Activated CD4-positive, alpha-beta memory T cell treated with anti-CD3 and anti-CD28 coated beads for 36 hours (primary cell): ENCODE results near the gene SAA2. TPM values are rescaled to one million over a fixed set of nuclear protein-coding genes. Genes with fewer than 3 reads are reported as not detected.
"Not testable (repeated sequence)": the region's sequence is repeated elsewhere in the genome, so short reads cannot be mapped to it uniquely, and the experiment has no call there.

Experiments used
- CTCF ChIA-PET: fragments of 350-600 bp; sonication (Branson Sonifier 250); formaldehyde crosslinking; loops from one replicate; lab custom pipeline; 2021; ENCODE audit warnings: antibody characterized with exemption, inconsistent platforms; lab: Charles Lee
- POLR2A ChIA-PET: fragments of 350-600 bp; sonication (Branson Sonifier 250); formaldehyde crosslinking; loops from one replicate; lab custom pipeline; 2021; ENCODE audit warnings: antibody characterized with exemption; lab: Charles Lee
- DNase-seq: peaks from one replicate; pipeline ENCODE4 v3.0.0-alpha.2; 2020
- H3K27ac Mint-ChIP-seq: one replicate; pipeline ENCODE4 v1.8.0; 2021; ENCODE audit warnings: mixed read lengths
- H3K27me3 Mint-ChIP-seq: one replicate; pipeline ENCODE4 v1.8.0; 2021; ENCODE audit warnings: mixed read lengths
- H3K36me3 Mint-ChIP-seq: one replicate; pipeline ENCODE4 v1.8.0; 2021; ENCODE audit warnings: mixed read lengths
- H3K4me1 Mint-ChIP-seq: one replicate; pipeline ENCODE4 v1.8.0; 2021; ENCODE audit warnings: low read depth, mixed read lengths
- H3K4me3 Mint-ChIP-seq: one replicate; pipeline ENCODE4 v1.8.0; 2021; ENCODE audit warnings: mild to moderate bottlenecking, mixed read lengths
- H3K9me3 Mint-ChIP-seq: one replicate; pipeline ENCODE4 v1.8.0; 2021; ENCODE audit warnings: mixed read lengths
- intact Hi-C: fragments of 100-400 bp; cut with micrococcal nuclease; formaldehyde crosslinking; loops from one replicate; pipeline ENCODE4 v1.15.1; 2023
- total RNA-seq, 2 experiments: library from RNA; stranded (reverse); gene quantifications; one replicate each; pipeline ENCODE4 v1.2.3, GENCODE V29; 2021

SAA2 gene
- not detected for total RNA-seq

DNA sequence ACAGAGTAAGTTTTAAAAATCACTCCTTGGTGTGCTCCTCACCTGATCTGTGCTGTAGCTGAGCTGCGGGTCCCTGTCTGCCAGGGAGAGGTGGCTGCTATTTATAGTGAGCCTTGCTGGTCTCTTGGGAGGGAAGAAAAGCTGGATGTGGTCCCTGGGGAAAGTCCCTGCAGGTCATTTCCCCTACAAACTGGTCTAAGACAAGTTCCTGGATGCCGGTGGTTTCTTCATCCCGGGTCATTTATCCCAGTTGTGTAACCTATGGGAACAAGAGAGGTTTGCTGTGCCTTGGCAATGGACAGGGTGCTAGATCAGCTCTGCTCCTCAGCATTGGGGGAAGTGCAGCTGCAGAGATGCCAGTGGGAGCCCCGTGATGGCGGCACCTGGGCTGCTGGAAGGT lies at the start of gene SAA2:
TSS of gene SAA2 (minus strand) at position 108 of the 400 bp plus-strand sequence. CDS start 657 bp downstream, outside the sequence.
- DNase-seq: no peak
- ChIA-PET CTCF (no interaction called here), POLR2A (no interaction called here)
- Mint-ChIP-seq H3K27me3 (no peaks in the 10 kb centered on the region), H3K4me1 (peaks cover 16% of the 10 kb centered on the region), H3K36me3 (no peaks in the 10 kb centered on the region), H3K9me3 (no peaks in the 10 kb centered on the region), H3K4me3 (no peak within 1 kb of the TSS), H3K27ac (no peak within 1 kb of the TSS)
- intact Hi-C loops: no loop called here

DNA sequence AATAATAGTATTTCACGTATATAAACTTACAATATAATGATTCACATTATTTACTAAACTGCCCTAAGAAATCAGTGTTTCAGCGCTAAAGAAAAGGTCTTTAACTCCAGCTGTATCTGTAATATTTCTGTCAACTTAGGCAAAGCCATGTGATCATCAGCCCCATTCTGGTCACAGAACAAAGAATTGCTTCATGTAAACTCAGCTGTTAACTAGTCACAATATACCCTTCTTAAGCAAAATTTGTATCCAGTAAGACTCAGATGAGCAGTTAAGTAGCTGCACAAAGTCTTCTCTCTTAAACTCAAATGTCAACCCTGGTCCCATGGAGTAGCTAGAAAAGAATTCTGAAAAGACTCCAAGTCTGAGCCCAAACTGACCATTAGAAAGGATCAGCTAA lies 46.8 kb upstream of the SAA2 start:
- H3K4me3 Mint-ChIP-seq: no peak overlapping the region
- POLR2A ChIA-PET: interaction anchor here (0.7 to 1.4 kb wide), 2 partner anchors 27 to 88 kb away, joined by 4 read pairs; partner anchors contain the start of genes GTF2H1 and HPS5

DNA sequence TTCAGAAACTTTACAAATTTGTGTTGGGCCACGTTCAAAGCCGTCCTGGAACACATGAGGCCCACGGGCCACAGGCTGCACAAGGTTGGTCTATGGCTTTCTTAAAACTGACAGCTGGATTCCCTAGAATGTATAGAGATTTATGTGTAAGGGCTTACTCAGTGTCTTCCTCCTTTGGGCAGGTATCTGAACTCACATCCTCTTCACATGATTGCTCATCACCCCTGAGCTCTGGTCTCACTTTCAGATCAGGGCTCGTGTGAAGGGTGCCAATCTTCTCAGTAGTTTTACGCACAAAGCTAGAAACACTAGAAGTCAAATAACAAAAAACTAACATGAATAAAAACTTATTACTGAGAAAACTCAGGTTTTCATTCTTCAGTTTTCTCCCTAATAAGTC lies 46.4 kb upstream of the SAA2 start:
- Mint-ChIP-seq H3K9me3 (no peaks in the 10 kb centered on the region), H3K4me1 (peaks cover 17% of the 10 kb centered on the region), H3K27me3 (no peaks in the 10 kb centered on the region), H3K27ac (no peak overlapping the region), H3K36me3 (peaks cover 65% of the 10 kb centered on the region), H3K4me3 (no peak overlapping the region)
- intact Hi-C loops: no loop called here
- DNase-seq: peak; percentile 19
- CTCF ChIA-PET: interaction anchor here (0.5 to 1.8 kb wide), 4 partner anchors 51 to 468 kb away, joined by 3 to 11 read pairs (median 3); no protein-coding TSS in a partner anchor
- POLR2A ChIA-PET: interaction anchor here (0.7 to 1.4 kb wide), 2 partner anchors 27 to 88 kb away, joined by 4 read pairs; partner anchors contain the start of genes GTF2H1 and HPS5

More for the DNA sequence above, 46.8 kb upstream of the SAA2 start:
- intact Hi-C loops: no loop called here
- DNase-seq: no peak
- Mint-ChIP-seq H3K27me3 (no peaks in the 10 kb centered on the region), H3K9me3 (no peaks in the 10 kb centered on the region), H3K36me3 (peaks cover 63% of the 10 kb centered on the region), H3K4me1 (peaks cover 17% of the 10 kb centered on the region), H3K27ac (no peak overlapping the region)
- CTCF ChIA-PET: interaction anchor here (0.5 to 1.8 kb wide), 3 partner anchors 51 to 449 kb away, joined by 3 to 11 read pairs (median 3); no protein-coding TSS in a partner anchor

DNA sequence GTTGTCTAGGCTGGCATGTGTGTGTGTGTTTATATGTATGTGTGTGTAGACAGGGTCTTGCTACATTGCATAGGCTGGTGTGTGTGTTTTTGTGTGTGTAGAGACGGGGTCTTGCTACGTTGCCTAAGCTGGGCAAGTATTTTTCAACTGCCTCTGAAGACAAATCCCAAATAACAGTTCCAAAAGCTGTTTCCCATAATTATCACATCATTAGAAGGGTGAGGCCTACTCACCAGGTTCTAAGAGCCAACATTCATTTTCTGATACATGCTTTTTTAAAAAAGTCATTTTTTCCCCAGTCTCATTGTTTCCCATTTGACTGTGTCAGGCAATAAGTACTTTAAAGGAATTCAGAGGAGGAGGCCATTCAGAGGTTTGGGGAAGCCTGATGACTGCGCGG lies 40.4 kb upstream of the SAA2 start:
- Mint-ChIP-seq H3K4me1 (no peaks in the 10 kb centered on the region), H3K27me3 (no peaks in the 10 kb centered on the region), H3K27ac (no peak overlapping the region), H3K4me3 (no peak overlapping the region), H3K9me3 (no peaks in the 10 kb centered on the region), H3K36me3 (peaks cover 56% of the 10 kb centered on the region)
- intact Hi-C loops: no loop called here
- no peak for DNase-seq
- POLR2A ChIA-PET: interaction anchor here (0.5 kb wide), 1 partner anchor 15 kb away, joined by 3 read pairs; no protein-coding TSS in a partner anchor
- CTCF ChIA-PET: interaction anchor here (0.7 to 2.1 kb wide), 2 partner anchors 45 to 244 kb away, joined by 3 to 8 read pairs; no protein-coding TSS in a partner anchor

DNA sequence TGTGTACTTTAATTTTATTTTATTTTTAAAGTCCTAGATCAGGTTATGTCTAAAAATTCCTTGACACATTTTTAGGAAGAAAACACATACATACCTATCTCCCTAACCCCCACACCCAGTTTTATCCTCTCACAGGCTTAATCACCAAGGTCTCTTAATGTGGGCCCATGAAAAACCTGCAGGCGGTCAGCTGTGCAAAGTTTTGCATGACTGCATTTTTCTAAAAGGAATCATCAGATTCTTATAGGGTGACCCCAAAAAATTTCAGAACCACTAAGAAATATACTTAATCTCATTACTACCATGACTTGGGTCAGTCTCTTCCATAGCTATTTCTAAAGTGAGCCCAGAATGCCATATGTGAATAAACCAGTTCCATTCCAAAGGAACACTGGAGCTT lies 37.4 kb upstream of the SAA2 start:
- DNase-seq: no peak
- Mint-ChIP-seq H3K36me3 (peaks cover 53% of the 10 kb centered on the region), H3K9me3 (no peaks in the 10 kb centered on the region), H3K4me1 (no peaks in the 10 kb centered on the region), H3K27ac (no peak overlapping the region), H3K27me3 (no peaks in the 10 kb centered on the region), H3K4me3 (no peak overlapping the region)
- intact Hi-C loops: no loop called here
- POLR2A ChIA-PET: no interaction called here
- CTCF ChIA-PET: interaction anchor here (1.6 kb wide), 1 partner anchor 42 kb away, joined by 6 read pairs; no protein-coding TSS in a partner anchor

DNA sequence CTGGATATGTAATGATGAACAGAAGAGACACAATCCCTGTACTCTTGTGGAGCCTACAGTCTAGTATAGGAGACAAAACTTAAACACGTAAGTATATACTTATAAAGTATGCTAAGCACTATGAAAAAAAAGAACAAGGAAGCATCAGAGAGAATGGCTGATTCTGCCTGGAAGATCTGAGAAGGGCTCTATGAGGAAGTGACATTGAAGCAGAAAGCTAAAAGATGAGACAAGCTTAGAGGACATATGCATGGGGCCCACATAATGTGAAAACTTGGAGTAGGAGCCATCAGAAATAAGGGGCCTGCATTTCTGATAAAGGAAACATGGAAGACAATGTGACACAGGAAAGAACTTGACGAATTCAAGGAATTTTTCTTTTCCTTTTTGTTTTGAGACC lies 34.2 kb upstream of the SAA2 start:
- ChIA-PET POLR2A (no interaction called here), CTCF (interaction anchor here (1.4 kb wide), 1 partner anchor 39 kb away, joined by 6 read pairs; no protein-coding TSS in a partner anchor)
- H3K9me3 Mint-ChIP-seq: no peaks in the 10 kb centered on the region
- intact Hi-C loops: no loop called here
- no peaks in the 10 kb centered on the region for H3K27me3 Mint-ChIP-seq
- H3K36me3 Mint-ChIP-seq: peaks cover 58% of the 10 kb centered on the region
- H3K27ac Mint-ChIP-seq: no peak overlapping the region
- no peak overlapping the region for H3K4me3 Mint-ChIP-seq
- no peak for DNase-seq
- peaks cover 8% of the 10 kb centered on the region for H3K4me1 Mint-ChIP-seq

DNA sequence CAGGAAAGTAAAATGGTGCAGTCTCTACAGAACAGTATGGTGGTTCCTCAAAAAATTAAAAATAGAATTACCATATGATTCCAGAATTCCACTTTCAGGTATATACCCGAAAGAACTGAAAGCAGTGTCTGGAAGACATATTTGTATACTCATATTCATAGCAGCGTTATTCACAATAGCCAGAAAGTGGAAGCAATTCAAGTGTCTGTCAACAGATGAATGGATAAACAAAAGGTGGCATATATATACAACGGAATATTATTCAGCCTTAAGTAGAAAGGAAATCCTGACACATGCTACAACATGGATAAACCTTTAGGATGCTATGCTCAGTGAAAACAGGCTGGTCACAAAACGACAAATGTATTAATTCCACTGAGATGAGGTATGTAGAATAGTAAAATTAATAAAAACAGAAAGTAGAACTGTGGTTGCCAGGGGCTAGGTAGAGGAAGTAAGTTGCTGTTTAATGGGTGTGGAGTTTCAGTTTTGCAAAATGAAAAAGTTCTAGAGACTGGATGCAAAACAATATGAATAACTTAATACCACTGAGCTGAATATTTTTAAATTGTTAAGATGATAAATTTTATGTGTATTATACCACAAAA lies 32.1 kb upstream of the SAA2 start:
- Mint-ChIP-seq H3K9me3 (no peaks in the 10 kb centered on the region), H3K36me3 (peaks cover 43% of the 10 kb centered on the region), H3K27me3 (no peaks in the 10 kb centered on the region), H3K4me1 (peaks cover 8% of the 10 kb centered on the region), H3K27ac (no peak overlapping the region), H3K4me3 (no peak overlapping the region)
- intact Hi-C loops: no loop called here
- CTCF ChIA-PET: no interaction called here
- DNase-seq: no peak
- POLR2A ChIA-PET: no interaction called here

DNA sequence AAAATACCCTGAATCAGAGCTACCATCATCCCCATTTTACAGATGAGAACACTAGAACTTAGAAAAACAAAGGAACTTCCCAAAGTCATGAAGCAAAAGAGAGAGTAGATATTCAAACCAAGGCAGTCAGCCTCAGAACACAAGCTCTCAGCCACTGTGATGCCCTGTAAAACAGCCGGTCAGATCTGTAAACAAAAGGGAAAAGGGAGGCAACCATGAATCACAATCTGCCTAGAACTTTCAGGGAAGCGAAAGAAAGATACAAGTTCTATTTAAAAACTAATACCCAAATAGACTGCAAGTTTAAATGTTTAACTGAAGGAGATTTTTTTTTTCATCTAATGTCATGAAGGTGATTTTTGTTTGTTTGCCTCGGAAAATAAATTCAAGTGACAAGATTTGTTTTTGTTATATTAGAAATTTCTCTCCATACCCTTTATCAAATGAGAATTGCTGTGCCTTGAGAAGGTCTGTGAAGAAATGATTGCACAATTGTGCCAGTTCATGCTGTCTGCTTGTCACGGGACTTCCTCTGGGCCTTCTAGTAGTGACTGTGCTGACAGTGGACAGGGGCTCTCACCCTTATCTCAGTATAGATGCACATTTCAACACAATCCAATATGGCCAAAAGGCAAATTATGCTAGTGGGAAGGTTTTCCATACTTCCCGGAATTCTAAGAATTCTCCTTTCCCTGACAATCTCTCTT lies 29.2 kb upstream of the SAA2 start:
- Mint-ChIP-seq H3K4me1 (peaks cover 8% of the 10 kb centered on the region), H3K27ac (no peak overlapping the region), H3K4me3 (no peak overlapping the region), H3K9me3 (no peaks in the 10 kb centered on the region), H3K36me3 (peaks cover 36% of the 10 kb centered on the region), H3K27me3 (no peaks in the 10 kb centered on the region)
- ChIA-PET CTCF (interaction anchor here (1.8 kb wide), 1 partner anchor 12 kb away, joined by 5 read pairs; no protein-coding TSS in a partner anchor), POLR2A (no interaction called here)
- intact Hi-C loops: no loop called here
- no peak for DNase-seq

DNA sequence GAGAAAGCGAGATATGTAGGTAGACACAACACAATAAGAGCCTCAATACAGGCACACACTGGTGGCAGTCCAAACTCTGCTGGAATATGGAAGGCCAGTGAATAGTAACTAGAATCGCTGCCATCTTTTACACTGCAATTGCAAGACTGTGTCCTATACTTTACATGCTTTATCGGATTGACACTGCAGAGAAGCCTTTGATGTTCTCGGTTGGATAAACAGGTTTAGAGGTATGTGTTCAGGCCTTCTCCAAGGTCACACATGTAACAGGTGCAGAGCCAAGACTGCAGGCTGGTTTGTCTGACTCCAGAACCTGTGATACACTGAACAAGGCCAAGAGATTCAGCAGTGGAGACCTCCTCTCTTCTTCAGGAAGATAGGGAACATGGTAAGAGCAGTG lies 22.7 kb upstream of the SAA2 start:
- peaks cover 4% of the 10 kb centered on the region for H3K36me3 Mint-ChIP-seq
- no peak for DNase-seq
- no peak overlapping the region for H3K27ac Mint-ChIP-seq
- no peaks in the 10 kb centered on the region for H3K9me3 Mint-ChIP-seq
- intact Hi-C loops: no loop called here
- ChIA-PET CTCF (no interaction called here), POLR2A (no interaction called here)
- no peaks in the 10 kb centered on the region for H3K27me3 Mint-ChIP-seq
- H3K4me3 Mint-ChIP-seq: no peak overlapping the region
- peaks cover 8% of the 10 kb centered on the region for H3K4me1 Mint-ChIP-seq

DNA sequence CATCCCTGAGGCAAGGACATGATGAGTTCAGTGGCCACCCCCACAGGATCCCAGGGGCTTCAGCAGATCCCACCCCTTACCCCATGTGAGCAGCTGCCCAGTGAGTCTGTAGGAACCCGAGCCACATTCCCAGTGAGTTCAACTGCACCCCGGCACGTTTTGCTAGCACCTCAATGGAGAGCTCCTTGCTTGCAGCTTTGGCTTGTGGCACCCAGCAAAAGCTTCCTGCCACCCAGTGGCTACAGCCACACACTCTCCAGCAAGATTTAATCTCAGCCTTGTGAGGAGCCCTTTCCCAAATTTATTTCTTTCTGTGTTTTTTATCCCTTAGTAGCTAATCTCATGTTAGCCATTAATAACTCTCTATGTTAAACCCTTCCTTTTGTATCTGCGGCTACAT lies 21.6 kb upstream of the SAA2 start:
- DNase-seq: no peak
- no peaks in the 10 kb centered on the region for H3K27me3 Mint-ChIP-seq
- H3K9me3 Mint-ChIP-seq: no peaks in the 10 kb centered on the region
- H3K4me1 Mint-ChIP-seq: peaks cover 8% of the 10 kb centered on the region
- H3K36me3 Mint-ChIP-seq: peaks cover under 1% of the 10 kb centered on the region
- POLR2A ChIA-PET: no interaction called here
- CTCF ChIA-PET: interaction anchor here (1.0 kb wide), 1 partner anchor 26 kb away, joined by 3 read pairs; no protein-coding TSS in a partner anchor
- intact Hi-C loops: no loop called here
- no peak overlapping the region for H3K27ac Mint-ChIP-seq
- no peak overlapping the region for H3K4me3 Mint-ChIP-seq

DNA sequence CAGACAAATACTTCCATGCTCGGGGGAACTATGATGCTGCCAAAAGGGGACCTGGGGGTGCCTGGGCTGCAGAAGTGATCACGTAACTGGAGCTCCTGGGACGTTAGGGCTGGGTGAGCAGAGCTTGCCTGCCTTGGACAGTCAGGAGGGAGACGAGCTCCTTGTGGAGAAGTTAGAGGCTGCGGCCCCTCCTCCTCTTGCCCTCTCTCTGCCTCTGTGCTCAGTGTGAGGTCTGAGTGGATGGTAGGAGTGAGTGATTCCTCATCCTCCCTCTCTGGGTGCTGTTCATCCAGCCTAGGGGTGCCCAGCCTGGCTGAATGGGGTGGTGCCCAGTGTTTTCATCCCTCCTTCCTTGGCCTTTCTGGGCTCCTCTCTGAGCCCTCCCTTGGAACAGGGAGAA lies 20.8 kb upstream of the SAA2 start:
- H3K4me1 Mint-ChIP-seq, intact Hi-C loops, DNase-seq, H3K9me3 Mint-ChIP-seq, POLR2A ChIA-PET, H3K27me3 Mint-ChIP-seq, H3K4me3 Mint-ChIP-seq, H3K27ac Mint-ChIP-seq, H3K36me3 Mint-ChIP-seq: not testable (repeated sequence)
- CTCF ChIA-PET: interaction anchor here (1.3 kb wide), 1 partner anchor 23 kb away, joined by 3 read pairs; no protein-coding TSS in a partner anchor
